Mesenchymal stem cell (in vitro differentiated cells and primary cell): ENCODE results near the gene ASB1.

Source experiments
- DNase-seq: peaks from one replicate; pipeline ENCODE4 v3.0.0-alpha.2; 2013
- H2AFZ ChIP-seq: one replicate; pipeline ENCODE4 v1.6.1; 2013; ENCODE audit warnings: low read depth, mild to moderate bottlenecking, control low read depth, inconsistent platforms, low read length, moderate library complexity
- H2AK5ac ChIP-seq: 2 replicates; pipeline ENCODE4 v1.6.1; 2013; ENCODE audit warnings: low read length, moderate library complexity, mild to moderate bottlenecking, inconsistent platforms; ENCODE audit not compliant: severe bottlenecking
- H2BK120ac ChIP-seq: one replicate; pipeline ENCODE4 v1.6.1; 2013; ENCODE audit warnings: low read depth, mild to moderate bottlenecking, inconsistent platforms, low read length, moderate library complexity
- H2BK12ac ChIP-seq, 2 experiments: one replicate each; pipeline ENCODE4 v1.6.1; 2013; ENCODE audit warnings: inconsistent platforms in 2 of 2, low read length in 2 of 2, mild to moderate bottlenecking in 2 of 2, moderate library complexity in 2 of 2, control low read depth in 1 of 2
- H2BK15ac ChIP-seq: one replicate; pipeline ENCODE4 v1.6.1; 2013; ENCODE audit warnings: mild to moderate bottlenecking, low read depth, inconsistent platforms; ENCODE audit not compliant: poor library complexity, severe bottlenecking
- H2BK5ac ChIP-seq: 2 replicates; pipeline ENCODE4 v1.6.1; 2013; ENCODE audit warnings: low read depth, mild to moderate bottlenecking, low read length, control low read depth, inconsistent platforms; ENCODE audit not compliant: poor library complexity, severe bottlenecking
- H3K14ac ChIP-seq, 2 experiments: one replicate each; pipeline ENCODE4 v1.6.1; 2013; ENCODE audit warnings: inconsistent platforms in 2 of 2, low read length in 2 of 2, control low read depth in 1 of 2, mild to moderate bottlenecking in 1 of 2, moderate library complexity in 1 of 2
- H3K18ac ChIP-seq, 2 experiments: one replicate each; pipeline ENCODE4 v1.6.1; 2013; ENCODE audit warnings: inconsistent platforms in 2 of 2, low read length in 2 of 2, control low read depth in 1 of 2, low read depth in 1 of 2, mild to moderate bottlenecking in 1 of 2
- H3K23ac ChIP-seq, 2 experiments: one replicate each; pipeline ENCODE4 v1.6.1; 2013; ENCODE audit warnings: inconsistent platforms in 2 of 2, low read length in 2 of 2, mild to moderate bottlenecking in 2 of 2, moderate library complexity in 2 of 2, control low read depth in 1 of 2
- H3K27ac ChIP-seq: 2 replicates; pipeline ENCODE4 v1.5.1; 2013; ENCODE audit warnings: mild to moderate bottlenecking, moderate library complexity, low read length, control low read depth, inconsistent platforms; ENCODE audit not compliant: poor library complexity, severe bottlenecking
- H3K27me3 ChIP-seq, 2 experiments: 2 replicates each; pipeline versions ENCODE4 v1.6.1 to v1.7.0; 2013; ENCODE audit warnings: low read length in 2 of 2, mild to moderate bottlenecking in 2 of 2, moderate library complexity in 2 of 2, control low read depth in 1 of 2, inconsistent platforms in 1 of 2; ENCODE audit not compliant: control insufficient read depth in 1 of 2, insufficient read depth in 1 of 2
- H3K36me3 ChIP-seq, 2 experiments: 2 replicates each; pipeline versions ENCODE4 v1.6.1 to v1.7.0; 2013; ENCODE audit warnings: low read length in 2 of 2, control low read depth in 1 of 2, inconsistent platforms in 1 of 2, low read depth in 1 of 2, mild to moderate bottlenecking in 1 of 2; ENCODE audit not compliant: insufficient read depth in 2 of 2, control insufficient read depth in 1 of 2
- H3K4ac ChIP-seq, 2 experiments: one replicate each; pipeline ENCODE4 v1.6.1; 2013; ENCODE audit warnings: inconsistent platforms in 2 of 2, low read length in 2 of 2, mild to moderate bottlenecking in 2 of 2, moderate library complexity in 2 of 2, control low read depth in 1 of 2, low read depth in 1 of 2
- H3K4me1 ChIP-seq: 2 replicates; pipeline ENCODE4 v1.6.1; 2013; ENCODE audit warnings: low read depth, low read length, control low read depth; ENCODE audit not compliant: control insufficient read depth, insufficient read depth
- H3K4me2 ChIP-seq: 2 replicates; pipeline ENCODE4 v1.6.1; 2013; ENCODE audit warnings: low read length, mild to moderate bottlenecking, inconsistent platforms; ENCODE audit not compliant: poor library complexity, severe bottlenecking
- H3K4me3 ChIP-seq, 2 experiments: 2 replicates each; pipeline versions ENCODE4 v1.5.1 to v1.7.0; 2013; ENCODE audit warnings: low read length in 2 of 2, mild to moderate bottlenecking in 2 of 2, control low read depth in 1 of 2, low read depth in 1 of 2; ENCODE audit not compliant: insufficient read depth in 1 of 2
- H3K79me1 ChIP-seq: replicated peaks from 2 replicates; pipeline ENCODE4 v1.6.1; 2013; ENCODE audit warnings: mild to moderate bottlenecking, control low read depth, low read length, inconsistent platforms; ENCODE audit not compliant: poor library complexity, severe bottlenecking
- H3K9ac ChIP-seq: 2 replicates; pipeline ENCODE4 v1.7.0; 2013; ENCODE audit warnings: mild to moderate bottlenecking, low read length, moderate library complexity
- H3K9me3 ChIP-seq: 2 replicates; pipeline ENCODE4 v1.7.0; 2013; ENCODE audit warnings: mild to moderate bottlenecking, low read length; ENCODE audit not compliant: control insufficient read depth
- H4K8ac ChIP-seq: one replicate; pipeline ENCODE4 v1.6.1; 2013; ENCODE audit warnings: inconsistent platforms, mild to moderate bottlenecking, low read length, moderate library complexity
- H4K91ac ChIP-seq: one replicate; pipeline ENCODE4 v1.6.1; 2013; ENCODE audit warnings: mild to moderate bottlenecking, low read length, inconsistent platforms
- WGBS: methylation state at CpG from one replicate; pipeline ENCODE4 v1.1.7; 2013; ENCODE audit warnings: mixed read lengths; 5-methylcytosine and 5-hydroxymethylcytosine counted together

ASB1 gene

DNA sequence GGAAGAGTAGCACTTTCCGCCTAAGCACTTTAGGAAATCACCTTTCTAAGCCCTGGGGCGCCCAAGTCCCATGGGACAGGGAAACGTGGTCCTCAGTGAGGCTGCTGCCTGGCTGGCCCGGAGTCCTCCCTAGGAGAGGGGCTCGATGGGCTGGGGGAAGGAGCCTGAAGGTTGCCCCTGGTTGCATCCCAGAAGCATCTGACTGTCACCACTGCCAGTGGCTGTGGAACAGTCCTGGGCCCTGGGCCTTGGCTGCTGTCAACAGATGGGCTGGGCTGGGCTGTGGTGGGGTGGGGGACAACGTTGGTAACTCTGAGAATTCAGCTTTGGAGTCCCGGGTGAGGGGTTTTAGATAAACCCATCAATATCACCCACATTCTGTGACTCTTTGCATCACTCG, 22.5 kb downstream of the ASB1 start:
- H3K23ac ChIP-seq, result no peak overlapping the region
- no peak overlapping the region for H3K4me3 ChIP-seq
- H3K4me2 ChIP-seq, result no peak overlapping the region
- no peak overlapping the region for H3K9ac ChIP-seq
- no peak overlapping the region for H2AK5ac ChIP-seq
- H2AFZ ChIP-seq, result no peak overlapping the region
- H3K27me3 ChIP-seq, result no peaks in the 10 kb centered on the region
- H2BK5ac ChIP-seq, result no peak overlapping the region
- H2BK120ac ChIP-seq, result no peak overlapping the region
- H3K9me3 ChIP-seq, result no peaks in the 10 kb centered on the region
- H3K14ac ChIP-seq, result peak overlapping the region in 1 of 2 experiments; percentile 35
- 97% methylated on average over 6 of the region's 8 CpGs for WGBS
- no peak for DNase-seq
- H2BK12ac ChIP-seq, result no peak overlapping the region
- H3K79me1 ChIP-seq, result peaks cover 50% of the 10 kb centered on the region
- peak overlapping the region; percentile 22 for H4K8ac ChIP-seq
- H2BK15ac ChIP-seq, result no peak overlapping the region
- H3K4me1 ChIP-seq, result peaks cover 4% of the 10 kb centered on the region
- H3K27ac ChIP-seq, result no peak overlapping the region
- H3K18ac ChIP-seq, result no peak overlapping the region
- H3K36me3 ChIP-seq, result peaks cover 64 to 90% of the 10 kb centered on the region in 2 experiments
- no peak overlapping the region for H3K4ac ChIP-seq
- H4K91ac ChIP-seq, result no peak overlapping the region

DNA sequence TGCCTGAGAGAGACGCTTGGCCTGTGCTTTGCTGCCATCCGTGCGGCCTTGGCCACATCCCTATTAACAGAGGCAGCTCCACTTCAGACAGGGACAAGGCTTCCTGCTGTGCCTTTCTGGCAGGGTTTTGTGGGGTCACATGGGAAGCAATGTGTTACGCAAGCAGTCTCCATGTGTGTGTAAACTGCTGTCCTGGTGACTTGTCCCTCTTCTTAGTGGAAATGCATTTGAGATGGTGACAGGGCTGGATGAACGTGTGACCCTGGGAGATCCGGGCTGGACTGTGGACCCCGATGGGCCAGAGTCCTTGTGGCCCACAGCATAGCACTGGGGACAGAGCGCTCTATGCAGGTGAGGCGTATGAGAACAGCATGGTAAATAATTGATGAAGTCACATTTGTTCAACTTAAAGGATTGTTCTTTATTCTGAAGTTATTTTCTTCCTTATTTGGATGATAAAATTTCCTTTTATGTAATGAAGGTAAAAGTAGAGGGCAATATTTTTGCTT, 23.2 kb downstream of the ASB1 start:
- Histone ChIP-seq H2BK15ac (no peak overlapping the region), H3K14ac (no peak overlapping the region), H3K18ac (no peak overlapping the region), H3K23ac (no peak overlapping the region), H3K4me3 (no peak overlapping the region), H3K4me1 (peaks cover 4% of the 10 kb centered on the region), H4K8ac (no peak overlapping the region), H3K9ac (peak overlapping the region; percentile 43), H3K4me2 (no peak overlapping the region), H2BK120ac (no peak overlapping the region), H3K36me3 (peaks cover 64 to 83% of the 10 kb centered on the region in 2 experiments), H2AFZ (no peak overlapping the region), H3K27me3 (no peaks in the 10 kb centered on the region), H2BK12ac (no peak overlapping the region), H3K4ac (no peak overlapping the region), H3K9me3 (no peaks in the 10 kb centered on the region), H3K79me1 (peaks cover 47% of the 10 kb centered on the region), H3K27ac (no peak overlapping the region), H2AK5ac (no peak overlapping the region), H2BK5ac (no peak overlapping the region), H4K91ac (no peak overlapping the region)
- peak; percentile 70 for DNase-seq
- 89% methylated on average over 8 of the region's 9 CpGs for WGBS

GRCh38 chr2:238450440-238450861, 23.7 kb downstream of the ASB1 start:
- Histone ChIP-seq H2BK5ac (no peak overlapping the region), H4K8ac (no peak overlapping the region), H3K23ac (no peak overlapping the region), H2AFZ (no peak overlapping the region), H3K27me3 (no peaks in the 10 kb centered on the region), H3K9ac (no peak overlapping the region), H3K36me3 (peaks cover 63 to 78% of the 10 kb centered on the region in 2 experiments), H2BK12ac (no peak overlapping the region), H3K18ac (no peak overlapping the region), H2BK15ac (no peak overlapping the region), H3K4ac (no peak overlapping the region), H3K27ac (no peak overlapping the region), H3K4me2 (no peak overlapping the region), H3K4me3 (no peak overlapping the region), H3K79me1 (peaks cover 44% of the 10 kb centered on the region), H3K9me3 (no peaks in the 10 kb centered on the region), H2BK120ac (no peak overlapping the region), H4K91ac (no peak overlapping the region), H3K14ac (no peak overlapping the region), H2AK5ac (no peak overlapping the region), H3K4me1 (peaks cover 4% of the 10 kb centered on the region)
- DNase-seq, result no peak
- WGBS, result 98% methylated on average over 11 of the region's 11 CpGs

DNA sequence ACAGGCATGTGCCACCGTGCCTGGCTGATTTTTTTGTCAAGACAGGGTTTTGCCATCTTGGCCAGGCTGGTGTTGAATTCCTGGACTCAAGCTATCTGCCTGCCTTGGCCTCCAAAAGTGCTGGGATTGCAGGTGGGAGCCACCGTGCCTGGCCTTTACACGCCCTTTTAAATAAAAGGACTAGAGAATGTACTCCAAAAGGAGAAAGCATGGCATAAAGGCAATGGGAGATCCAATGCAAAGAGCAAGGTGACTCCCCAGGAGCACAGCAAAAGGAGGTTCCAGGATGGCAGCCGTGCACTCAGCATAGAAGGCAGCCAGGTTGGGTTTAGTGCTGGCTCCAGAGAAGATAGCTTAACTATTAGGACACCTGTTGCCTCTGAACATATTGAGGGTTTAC, 27.1 kb downstream of the ASB1 start:
- H3K4ac ChIP-seq, result no peak overlapping the region
- 98% methylated on average over 4 of the region's 4 CpGs for WGBS
- no peak overlapping the region for H3K23ac ChIP-seq
- no peak overlapping the region for H3K9ac ChIP-seq
- H3K4me3 ChIP-seq, result no peak overlapping the region
- H3K9me3 ChIP-seq, result peaks cover 9% of the 10 kb centered on the region
- H3K18ac ChIP-seq, result no peak overlapping the region
- H2BK120ac ChIP-seq, result no peak overlapping the region
- H3K27me3 ChIP-seq, result peaks cover 0 to 2% of the 10 kb centered on the region in 2 experiments
- no peak overlapping the region for H3K14ac ChIP-seq
- no peak overlapping the region for H2BK5ac ChIP-seq
- H2AFZ ChIP-seq, result no peak overlapping the region
- H3K79me1 ChIP-seq, result peaks cover 16% of the 10 kb centered on the region
- no peak overlapping the region for H3K4me2 ChIP-seq
- H2BK12ac ChIP-seq, result no peak overlapping the region
- no peak for DNase-seq
- peaks cover 32 to 44% of the 10 kb centered on the region in 2 experiments for H3K36me3 ChIP-seq
- H2BK15ac ChIP-seq, result no peak overlapping the region
- H4K8ac ChIP-seq, result no peak overlapping the region
- no peak overlapping the region for H2AK5ac ChIP-seq
- H3K27ac ChIP-seq, result no peak overlapping the region
- H3K4me1 ChIP-seq, result peaks cover 4% of the 10 kb centered on the region
- H4K91ac ChIP-seq, result no peak overlapping the region
